ENCODE measurements around the gene PMAIP1. TPM values are rescaled to one million over a fixed set of nuclear protein-coding genes. Genes with fewer than 3 reads are reported as not detected.

PMAIP1 gene
- total and polyA plus RNA-seq, 12 donors, result 0.18 to 1.8 (median 0.35) TPM; not detected in 3

- H3K4me3 ChIP-seq, result no peak overlapping the region
- peaks cover 0 to 67% (median 7%) of the 10 kb centered on the region in 9 donors for H3K4me1 ChIP-seq
- DNase-seq, result no peak
- no peak for ATAC-seq
- H3K36me3 ChIP-seq, result no peaks in the 10 kb centered on the region
- WGBS, 2 donors, result 53 to 55% methylated on average over 5 of the region's 5 CpGs
- H3K27ac ChIP-seq, result no peak overlapping the region
- H3K9me3 ChIP-seq, result peaks cover 0 to 2% (median 0%) of the 10 kb centered on the region in 11 donors
- intact Hi-C loops (cut with DNase I), result no loop called here
- H3K27me3 ChIP-seq, result peaks cover 0 to 84% (median 33%) of the 10 kb centered on the region in 7 donors
- TF ChIP-seq, protein P1, sequence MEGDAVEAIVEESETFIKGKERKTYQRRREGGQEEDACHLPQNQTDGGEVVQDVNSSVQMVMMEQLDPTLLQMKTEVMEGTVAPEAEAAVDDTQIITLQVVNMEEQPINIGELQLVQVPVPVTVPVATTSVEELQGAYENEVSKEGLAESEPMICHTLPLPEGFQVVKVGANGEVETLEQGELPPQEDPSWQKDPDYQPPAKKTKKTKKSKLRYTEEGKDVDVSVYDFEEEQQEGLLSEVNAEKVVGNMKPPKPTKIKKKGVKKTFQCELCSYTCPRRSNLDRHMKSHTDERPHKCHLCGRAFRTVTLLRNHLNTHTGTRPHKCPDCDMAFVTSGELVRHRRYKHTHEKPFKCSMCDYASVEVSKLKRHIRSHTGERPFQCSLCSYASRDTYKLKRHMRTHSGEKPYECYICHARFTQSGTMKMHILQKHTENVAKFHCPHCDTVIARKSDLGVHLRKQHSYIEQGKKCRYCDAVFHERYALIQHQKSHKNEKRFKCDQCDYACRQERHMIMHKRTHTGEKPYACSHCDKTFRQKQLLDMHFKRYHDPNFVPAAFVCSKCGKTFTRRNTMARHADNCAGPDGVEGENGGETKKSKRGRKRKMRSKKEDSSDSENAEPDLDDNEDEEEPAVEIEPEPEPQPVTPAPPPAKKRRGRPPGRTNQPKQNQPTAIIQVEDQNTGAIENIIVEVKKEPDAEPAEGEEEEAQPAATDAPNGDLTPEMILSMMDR (IDR thresholded peaks at IDR 0.05), result no peak
These were observed 7.4 kb downstream of the PMAIP1 start for GRCh38 chr18:59907172-59907571.

GRCh38 chr18:59907660-59908059 is 7.9 kb downstream of the PMAIP1 start:
- peaks cover 0 to 67% (median 7%) of the 10 kb centered on the region in 9 donors for H3K4me1 ChIP-seq
- WGBS, 2 donors, result 92 to 93% methylated on average over 4 of the region's 4 CpGs
- ATAC-seq (no peak), DNase-seq (no peak)
- intact Hi-C loops (cut with DNase I), result no loop called here
- peaks cover 0 to 2% (median 0%) of the 10 kb centered on the region in 11 donors for H3K9me3 ChIP-seq
- no peak overlapping the region for H3K27ac ChIP-seq
- H3K4me3 ChIP-seq, result no peak overlapping the region
- TF ChIP-seq, protein P1 (IDR thresholded peaks at IDR 0.05), result no peak
- no peaks in the 10 kb centered on the region for H3K36me3 ChIP-seq
- H3K27me3 ChIP-seq, result peaks cover 0 to 79% (median 28%) of the 10 kb centered on the region in 7 donors

DNA sequence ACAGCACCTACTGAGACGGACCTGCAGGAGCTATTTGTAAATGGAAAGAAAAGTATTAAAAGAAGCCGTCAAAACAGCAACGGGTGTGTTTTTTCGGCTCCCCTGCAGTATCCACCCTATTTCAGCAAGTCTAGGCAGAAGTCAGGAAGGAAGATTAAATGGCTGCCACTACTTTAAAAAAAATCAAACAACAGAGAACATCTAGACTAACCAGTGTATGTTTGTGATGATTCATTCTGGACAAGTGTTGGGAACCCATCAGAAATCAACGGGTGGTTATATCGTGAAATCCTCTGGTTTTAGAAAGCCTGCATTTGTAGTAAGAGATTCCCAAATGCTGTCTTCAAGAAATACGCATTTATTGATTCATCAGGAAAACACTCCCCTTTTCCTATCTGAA is 9.0 kb downstream of the PMAIP1 start:
- DNase-seq (no peak), ATAC-seq (no peak)
- Histone ChIP-seq H3K4me1 (peaks cover 0 to 64% (median 7%) of the 10 kb centered on the region in 9 donors), H3K4me3 (no peak overlapping the region), H3K27ac (peak overlapping the region in 1 of 10 donors; percentile 18), H3K27me3 (peaks cover 0 to 68% (median 24%) of the 10 kb centered on the region in 7 donors), H3K36me3 (no peaks in the 10 kb centered on the region), H3K9me3 (peaks cover 0 to 7% (median 0%) of the 10 kb centered on the region in 11 donors)
- 41 to 45% methylated on average over 7 of the region's 7 CpGs for WGBS, 2 donors
- TF ChIP-seq, protein P1 (IDR thresholded peaks at IDR 0.05), result no peak
- intact Hi-C loops (cut with DNase I), result no loop called here

DNA sequence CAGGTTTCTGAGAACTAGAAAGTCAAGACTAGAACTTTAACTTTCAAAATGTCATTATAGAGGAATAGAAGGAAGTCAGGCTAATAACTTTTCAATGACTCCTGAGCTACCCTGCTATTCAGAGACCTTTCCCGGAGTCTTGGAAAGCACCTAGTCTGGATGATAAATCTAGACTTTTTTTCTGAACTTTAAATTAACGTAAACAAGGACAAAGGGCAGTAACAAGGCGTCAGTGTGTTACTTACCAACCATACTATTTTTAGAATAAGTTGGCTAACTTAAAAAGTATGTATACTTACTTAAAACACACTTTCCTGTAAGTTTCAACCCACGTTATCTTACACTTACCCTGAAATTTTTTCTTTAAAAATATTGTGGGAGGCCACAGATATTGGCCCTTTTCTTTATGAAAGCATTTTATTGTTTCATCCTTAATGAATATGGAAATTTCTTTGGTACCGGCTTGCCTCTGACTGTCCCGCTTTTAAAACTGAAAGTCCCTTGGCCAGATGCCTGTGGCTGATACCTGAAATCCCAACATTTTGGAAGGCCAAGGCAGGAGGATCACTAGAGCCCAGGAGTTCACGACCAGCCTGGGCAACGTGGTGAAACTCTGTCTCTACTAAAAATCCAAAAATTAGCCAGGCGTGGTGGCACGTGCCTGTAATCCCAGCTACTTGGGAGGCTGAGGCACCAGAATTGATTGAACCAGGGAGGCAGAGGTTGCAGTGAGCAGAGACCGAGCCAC is 9.7 kb downstream of the PMAIP1 start:
- ATAC-seq (no peak), DNase-seq (no peak)
- Histone ChIP-seq H3K4me1 (peaks cover 0 to 58% (median 2%) of the 10 kb centered on the region in 9 donors), H3K36me3 (no peaks in the 10 kb centered on the region), H3K27ac (peak overlapping the region in 1 of 10 donors; percentile 18), H3K9me3 (peaks cover 0 to 7% (median 0%) of the 10 kb centered on the region in 11 donors), H3K27me3 (peaks cover 0 to 61% (median 24%) of the 10 kb centered on the region in 7 donors), H3K4me3 (no peak overlapping the region)
- 70 to 72% methylated on average over 11 of the region's 11 CpGs for WGBS, 2 donors
- intact Hi-C loops (cut with DNase I), result no loop called here
- TF ChIP-seq, protein P1 (IDR thresholded peaks at IDR 0.05), result no peak

All from heart right ventricle (tissue), 16 donors.